CD4-positive, alpha-beta T cell (primary cell): ENCODE data around the gene RARB. TPM values are rescaled to one million over a fixed set of nuclear protein-coding genes. Genes with fewer than 3 reads are reported as not detected.

Experiments
- ATAC-seq: fragments of 200-7000 bp; cut with Tn5 transposase; one replicate; pipeline ENCODE4 v1.10.0; 2022; ENCODE audit warnings: mild to moderate bottlenecking; ENCODE audit not compliant: poor library complexity
- CTCF ChIA-PET: fragments of 350-600 bp; sonication (Branson Sonifier 250); formaldehyde crosslinking; loops from one replicate; lab custom pipeline; 2021; ENCODE audit warnings: antibody characterized with exemption, inconsistent platforms; lab: Charles Lee
- POLR2A ChIA-PET: fragments of 350-600 bp; sonication (Branson Sonifier 250); formaldehyde crosslinking; loops from one replicate; lab custom pipeline; 2021; ENCODE audit warnings: antibody characterized with exemption, inconsistent platforms; lab: Charles Lee
- DNase-seq, 14 experiments: peaks; one replicate each; pipeline ENCODE4 v3.0.0-alpha.2; 2013 to 2020; ENCODE audit warnings: mixed read lengths in 2 of 14
- H3K27ac ChIP-seq, 2 donors: one replicate each; pipeline versions ENCODE4 v1.5.1 to v1.7.0; 2013; ENCODE audit warnings: low read length in 2 of 2, low read depth in 1 of 2, mild to moderate bottlenecking in 1 of 2
- H3K27me3 ChIP-seq, 2 experiments: 1 replicate in 1 of 2; 2 replicates in 1 of 2; pipeline versions ENCODE4 v1.6.1 to v1.7.0; 2013; ENCODE audit warnings: low read length in 2 of 2, control low read depth in 1 of 2, mild to moderate bottlenecking in 1 of 2, moderate library complexity in 1 of 2; ENCODE audit not compliant: insufficient read depth in 2 of 2, control insufficient read depth in 1 of 2
- H3K36me3 ChIP-seq: one replicate; pipeline ENCODE4 v1.6.1; 2013; ENCODE audit warnings: low read length, control low read depth; ENCODE audit not compliant: insufficient read depth
- H3K4me1 ChIP-seq: one replicate; pipeline ENCODE4 v1.6.1; 2013; ENCODE audit warnings: low read length, control low read depth; ENCODE audit not compliant: insufficient read depth
- H3K4me3 ChIP-seq: one replicate; pipeline ENCODE4 v1.5.1; 2013; ENCODE audit warnings: mild to moderate bottlenecking, low read length, moderate library complexity
- H3K9me3 ChIP-seq, 2 experiments: 1 replicate in 1 of 2; 2 replicates in 1 of 2; pipeline versions ENCODE4 v1.6.1 to v1.7.0; 2013; ENCODE audit warnings: low read length in 2 of 2, mild to moderate bottlenecking in 2 of 2, control low read depth in 1 of 2, moderate library complexity in 1 of 2; ENCODE audit not compliant: control insufficient read depth in 1 of 2, insufficient read depth in 1 of 2
- H3K27ac Mint-ChIP-seq: one replicate; pipeline ENCODE4 v1.8.0; 2020; ENCODE audit warnings: mixed read lengths
- H3K27me3 Mint-ChIP-seq: one replicate; pipeline ENCODE4 v1.8.0; 2021; ENCODE audit warnings: mixed read lengths
- H3K36me3 Mint-ChIP-seq: one replicate; pipeline ENCODE4 v1.8.0; 2021; ENCODE audit warnings: low read depth, mixed read lengths
- H3K4me1 Mint-ChIP-seq: one replicate; pipeline ENCODE4 v1.8.0; 2021; ENCODE audit warnings: low read depth, mixed read lengths
- H3K4me3 Mint-ChIP-seq: one replicate; pipeline ENCODE4 v1.8.0; 2020; ENCODE audit warnings: mild to moderate bottlenecking, mixed read lengths
- H3K9me3 Mint-ChIP-seq: one replicate; pipeline ENCODE4 v1.8.0; 2020; ENCODE audit warnings: mixed read lengths
- intact Hi-C, 2 experiments: fragments of 100-400 bp; cut with DNase I in 1 of 2; cut with micrococcal nuclease in 1 of 2; formaldehyde crosslinking; loops; one replicate each; pipeline versions ENCODE4 v1.15.1 to v1.9.0; 2023 to 2025; cut with DNase I, micrococcal nuclease
- total RNA-seq, 174 experiments: library from RNA in 2 of 174; stranded (reverse) in 2 of 174; gene quantifications; one replicate each; pipeline ENCODE4 v1.2.3 and lab custom pipeline; 2021 to 2026
- TF ChIP-seq, protein P1 (sequence below): fragments of 200-600 bp; IDR thresholded peaks from one replicate; pipeline ENCODE4 v1.8.0; 2022; ENCODE audit warnings: antibody characterized with exemption, mild to moderate bottlenecking

The RARB gene
- total RNA-seq, 2 experiments from 2014 or later, result not detected

DNA sequence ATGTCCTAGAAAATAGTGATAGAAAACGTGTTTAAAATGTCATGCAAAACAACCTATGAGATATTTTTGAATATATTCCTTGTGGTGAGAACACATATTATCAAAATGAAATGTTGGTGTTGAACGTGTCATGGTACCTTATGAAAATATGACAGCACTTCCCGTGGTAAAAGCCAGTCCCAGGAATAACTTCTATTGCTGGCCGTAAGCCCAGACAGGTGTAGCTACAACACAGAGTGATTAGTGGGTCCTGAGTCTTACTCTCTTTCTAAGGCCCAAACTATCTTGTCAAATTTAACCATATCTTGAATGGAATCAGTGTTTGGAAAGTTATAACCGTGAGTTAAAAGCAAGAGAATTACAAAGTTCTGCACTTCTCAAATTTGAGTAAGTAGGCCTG lies 24.1 kb downstream of the RARB start:
- POLR2A ChIA-PET, result no interaction called here
- H3K27ac ChIP-seq, result no peak overlapping the region
- no peaks in the 10 kb centered on the region for H3K4me1 Mint-ChIP-seq
- H3K27me3 ChIP-seq, result no peaks in the 10 kb centered on the region
- DNase-seq (no peak), ATAC-seq (no peak)
- H3K4me1 ChIP-seq, result no peaks in the 10 kb centered on the region
- no peak overlapping the region for H3K4me3 ChIP-seq
- no peak overlapping the region for H3K27ac Mint-ChIP-seq
- CTCF ChIA-PET, result no interaction called here
- no peaks in the 10 kb centered on the region for H3K9me3 Mint-ChIP-seq
- no peaks in the 10 kb centered on the region for H3K36me3 ChIP-seq
- TF ChIP-seq, protein P1, sequence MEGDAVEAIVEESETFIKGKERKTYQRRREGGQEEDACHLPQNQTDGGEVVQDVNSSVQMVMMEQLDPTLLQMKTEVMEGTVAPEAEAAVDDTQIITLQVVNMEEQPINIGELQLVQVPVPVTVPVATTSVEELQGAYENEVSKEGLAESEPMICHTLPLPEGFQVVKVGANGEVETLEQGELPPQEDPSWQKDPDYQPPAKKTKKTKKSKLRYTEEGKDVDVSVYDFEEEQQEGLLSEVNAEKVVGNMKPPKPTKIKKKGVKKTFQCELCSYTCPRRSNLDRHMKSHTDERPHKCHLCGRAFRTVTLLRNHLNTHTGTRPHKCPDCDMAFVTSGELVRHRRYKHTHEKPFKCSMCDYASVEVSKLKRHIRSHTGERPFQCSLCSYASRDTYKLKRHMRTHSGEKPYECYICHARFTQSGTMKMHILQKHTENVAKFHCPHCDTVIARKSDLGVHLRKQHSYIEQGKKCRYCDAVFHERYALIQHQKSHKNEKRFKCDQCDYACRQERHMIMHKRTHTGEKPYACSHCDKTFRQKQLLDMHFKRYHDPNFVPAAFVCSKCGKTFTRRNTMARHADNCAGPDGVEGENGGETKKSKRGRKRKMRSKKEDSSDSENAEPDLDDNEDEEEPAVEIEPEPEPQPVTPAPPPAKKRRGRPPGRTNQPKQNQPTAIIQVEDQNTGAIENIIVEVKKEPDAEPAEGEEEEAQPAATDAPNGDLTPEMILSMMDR, result no peak
- intact Hi-C loops, result no loop called here
- no peaks in the 10 kb centered on the region for H3K9me3 ChIP-seq
- H3K36me3 Mint-ChIP-seq, result no peaks in the 10 kb centered on the region
- no peaks in the 10 kb centered on the region for H3K27me3 Mint-ChIP-seq
- H3K4me3 Mint-ChIP-seq, result no peak overlapping the region

DNA sequence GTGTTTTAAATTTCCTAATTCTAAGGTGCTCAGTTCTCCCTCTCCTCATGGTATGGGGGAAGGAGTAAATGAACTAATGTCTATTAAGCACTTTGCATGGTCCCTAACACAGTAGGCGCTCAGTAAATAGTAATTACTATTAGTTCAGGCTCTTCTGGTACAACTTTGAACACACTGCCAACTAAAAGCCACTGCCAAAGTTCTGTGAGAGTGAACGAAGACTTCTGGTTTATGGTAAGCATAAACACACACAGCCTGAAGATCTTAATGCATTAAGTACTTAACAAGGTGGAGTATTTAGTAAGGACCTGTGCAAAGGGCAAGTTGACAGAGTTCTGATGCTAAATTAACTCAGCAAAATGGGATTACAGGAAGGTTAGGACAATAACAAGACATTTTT lies 24.7 kb downstream of the RARB start:
- H3K4me1 Mint-ChIP-seq, result no peaks in the 10 kb centered on the region
- no peak overlapping the region for H3K4me3 Mint-ChIP-seq
- Histone ChIP-seq H3K4me1 (no peaks in the 10 kb centered on the region), H3K36me3 (no peaks in the 10 kb centered on the region), H3K27me3 (no peaks in the 10 kb centered on the region), H3K9me3 (no peaks in the 10 kb centered on the region), H3K27ac (no peak overlapping the region), H3K4me3 (no peak overlapping the region)
- H3K36me3 Mint-ChIP-seq, result no peaks in the 10 kb centered on the region
- no peaks in the 10 kb centered on the region for H3K9me3 Mint-ChIP-seq
- H3K27ac Mint-ChIP-seq, result no peak overlapping the region
- ChIA-PET POLR2A (no interaction called here), CTCF (no interaction called here)
- intact Hi-C loops, result no loop called here
- H3K27me3 Mint-ChIP-seq, result no peaks in the 10 kb centered on the region
- TF ChIP-seq, protein P1, result no peak
- DNase-seq, result no peak
- no peak for ATAC-seq

DNA sequence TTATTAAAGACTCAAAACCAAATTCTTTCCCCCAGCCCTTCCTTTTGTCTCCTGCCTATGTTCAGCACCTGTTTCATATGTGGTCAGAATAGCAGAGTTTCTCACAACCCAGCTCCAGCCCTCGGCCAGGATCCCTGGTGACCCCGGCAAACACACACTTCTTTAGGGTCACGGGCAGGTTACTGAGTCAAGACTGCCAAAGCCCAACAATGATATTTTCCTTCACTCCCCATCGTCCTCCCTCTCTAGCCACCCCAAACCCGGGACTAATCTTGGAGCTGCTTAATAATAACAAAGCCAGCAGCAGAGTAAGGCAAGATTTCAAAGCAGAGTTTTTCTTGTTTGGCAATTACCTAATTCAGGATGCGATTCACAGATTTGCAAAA lies 25.5 kb downstream of the RARB start:
- CTCF ChIA-PET, result no interaction called here
- TF ChIP-seq, protein P1, result no peak
- intact Hi-C loops, result no loop called here
- H3K36me3 ChIP-seq, result no peaks in the 10 kb centered on the region
- ATAC-seq (no peak), DNase-seq (no peak)
- no peak overlapping the region for H3K4me3 ChIP-seq
- no peaks in the 10 kb centered on the region for H3K36me3 Mint-ChIP-seq
- no peaks in the 10 kb centered on the region for H3K27me3 Mint-ChIP-seq
- H3K27ac Mint-ChIP-seq, result no peak overlapping the region
- no peaks in the 10 kb centered on the region for H3K9me3 Mint-ChIP-seq
- H3K4me1 Mint-ChIP-seq, result no peaks in the 10 kb centered on the region
- H3K9me3 ChIP-seq, result no peaks in the 10 kb centered on the region
- H3K4me1 ChIP-seq, result no peaks in the 10 kb centered on the region
- no peak overlapping the region for H3K4me3 Mint-ChIP-seq
- H3K27ac ChIP-seq, result no peak overlapping the region
- POLR2A ChIA-PET, result no interaction called here
- H3K27me3 ChIP-seq, result no peaks in the 10 kb centered on the region
